Caco-2 (cell line): ENCODE measurements around the gene MEGF11. TPM values are rescaled to one million over a fixed set of nuclear protein-coding genes. Genes with fewer than 3 reads are reported as not detected.

Source experiments
- BruUV-seq: library from RNA; stranded (reverse); fragments of 400-500 nt; replicated peaks from 2 replicates; lab custom pipeline; 2021; lab: Mats Ljungman, UMichigan
- CTCF ChIA-PET: fragments of 300-600 bp; sonication (Branson Sonifier 250); formaldehyde crosslinking; loops from one replicate; lab custom pipeline; 2022; ENCODE audit warnings: antibody characterized with exemption; lab: Charles Lee
- POLR2A ChIA-PET: fragments of 300-600 bp; sonication (Branson Sonifier 250); formaldehyde crosslinking; loops from one replicate; lab custom pipeline; 2022; ENCODE audit warnings: antibody characterized with exemption; lab: Charles Lee
- DNase-seq, 2 experiments: peaks; one replicate each; pipeline versions ENCODE4 v3.0.0 to v3.0.0-alpha.2; 2020 to 2022
- H3K27me3 ChIP-seq: replicated peaks from 2 replicates; pipeline ENCODE4 v1.6.0; 2011; ENCODE audit warnings: low read length; ENCODE audit not compliant: control insufficient read depth, insufficient read depth
- H3K36me3 ChIP-seq: 2 replicates; pipeline ENCODE4 v1.5.1; 2011; ENCODE audit warnings: low read length; ENCODE audit not compliant: control insufficient read depth, insufficient read depth
- H3K4me1 ChIP-seq: fragments of 250-450 bp; sonication (Bioruptor Pico); 2 replicates; pipeline ENCODE4 v1.5.1; 2020; ENCODE audit warnings: mild to moderate bottlenecking
- H3K4me3 ChIP-seq: 2 replicates; pipeline ENCODE4 v1.5.1; 2011; ENCODE audit warnings: low read depth, mild to moderate bottlenecking, control low read depth, low read length
- H3K9me3 ChIP-seq: fragments of 250-450 bp; sonication (Bioruptor Pico); 2 replicates; pipeline ENCODE4 v1.5.1; 2020; ENCODE audit warnings: mild to moderate bottlenecking, moderate library complexity
- H3K27ac Mint-ChIP-seq: one replicate; pipeline ENCODE4 v1.8.0; 2022; ENCODE audit warnings: mixed read lengths; ENCODE audit not compliant: unreplicated experiment
- H3K27me3 Mint-ChIP-seq: one replicate; pipeline ENCODE4 v1.8.0; 2022; ENCODE audit warnings: mixed read lengths; ENCODE audit not compliant: insufficient read depth, unreplicated experiment
- H3K36me3 Mint-ChIP-seq: one replicate; pipeline ENCODE4 v1.8.0; 2022; ENCODE audit warnings: mild to moderate bottlenecking, mixed read lengths; ENCODE audit not compliant: insufficient read depth, unreplicated experiment
- H3K4me1 Mint-ChIP-seq: one replicate; pipeline ENCODE4 v1.8.0; 2022; ENCODE audit warnings: low read depth, mixed read lengths; ENCODE audit not compliant: unreplicated experiment
- H3K4me3 Mint-ChIP-seq: one replicate; pipeline ENCODE4 v1.8.0; 2022; ENCODE audit warnings: mild to moderate bottlenecking, moderate library complexity, mixed read lengths; ENCODE audit not compliant: unreplicated experiment
- H3K9me3 Mint-ChIP-seq: one replicate; pipeline ENCODE4 v1.8.0; 2022; ENCODE audit warnings: mixed read lengths; ENCODE audit not compliant: unreplicated experiment
- intact Hi-C: fragments of 100-400 bp; cut with micrococcal nuclease; formaldehyde crosslinking; loops from one replicate; pipeline ENCODE4 v1.10.0; 2022; ENCODE audit not compliant: unreplicated experiment
- total RNA-seq: library from RNA; stranded (reverse); gene quantifications from 2 replicates; pipeline ENCODE4 v1.2.3, GENCODE V29; 2022
- TF ChIP-seq, protein P1 (sequence below), 2 experiments: fragments of 200-600 bp in 1 of 2; IDR thresholded peaks; 1 replicate in 1 of 2; 2 replicates in 1 of 2; pipeline versions ENCODE4 v1.5.1 to v1.8.0; 2011 to 2022; ENCODE audit warnings: antibody characterized with exemption in 1 of 2, control low read depth in 1 of 2, inconsistent platforms in 1 of 2, low read depth in 1 of 2, low read length in 1 of 2, mild to moderate bottlenecking in 1 of 2, moderate library complexity in 1 of 2; ENCODE audit not compliant: insufficient read depth in 1 of 2, severe bottlenecking in 1 of 2, unreplicated experiment in 1 of 2

Gene MEGF11
- total RNA-seq, 1 experiment from 2014 or later, result 0.66 TPM

DNA sequence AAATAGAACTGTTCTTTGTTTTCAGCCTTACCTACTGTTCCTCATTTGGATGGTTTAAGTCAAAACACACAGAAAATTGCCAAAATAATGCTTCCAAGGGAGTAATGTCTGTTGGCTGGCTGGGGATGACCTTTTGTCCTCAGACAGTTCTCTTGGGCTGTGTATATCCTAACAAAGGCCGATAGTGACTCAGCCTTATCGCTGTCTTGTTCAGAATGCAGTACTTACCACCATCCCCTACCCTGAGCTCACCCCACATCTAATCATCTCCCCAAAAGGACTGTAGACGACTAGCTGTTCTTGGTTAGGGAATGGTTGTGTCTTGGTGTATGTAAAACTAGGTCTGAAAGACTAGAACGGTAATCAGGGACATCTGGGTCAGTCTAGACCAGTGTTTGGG lies 349.2 kb downstream of the MEGF11 start:
- BruUV-seq, result no TSS peak
- H3K36me3 Mint-ChIP-seq, result peaks cover 50% of the 10 kb centered on the region
- Histone ChIP-seq H3K4me1 (peaks cover 90% of the 10 kb centered on the region), H3K9me3 (no peaks in the 10 kb centered on the region), H3K4me3 (no peak overlapping the region), H3K36me3 (peaks cover 3% of the 10 kb centered on the region), H3K27me3 (no peaks in the 10 kb centered on the region)
- H3K9me3 Mint-ChIP-seq, result no peaks in the 10 kb centered on the region
- intact Hi-C loops, result no loop called here
- ChIA-PET CTCF (no interaction called here), POLR2A (no interaction called here)
- no peaks in the 10 kb centered on the region for H3K27me3 Mint-ChIP-seq
- no peak for DNase-seq
- H3K27ac Mint-ChIP-seq, result peak overlapping the region; percentile 94
- H3K4me3 Mint-ChIP-seq, result no peak overlapping the region
- peaks cover 55% of the 10 kb centered on the region for H3K4me1 Mint-ChIP-seq
- TF ChIP-seq, protein P1, sequence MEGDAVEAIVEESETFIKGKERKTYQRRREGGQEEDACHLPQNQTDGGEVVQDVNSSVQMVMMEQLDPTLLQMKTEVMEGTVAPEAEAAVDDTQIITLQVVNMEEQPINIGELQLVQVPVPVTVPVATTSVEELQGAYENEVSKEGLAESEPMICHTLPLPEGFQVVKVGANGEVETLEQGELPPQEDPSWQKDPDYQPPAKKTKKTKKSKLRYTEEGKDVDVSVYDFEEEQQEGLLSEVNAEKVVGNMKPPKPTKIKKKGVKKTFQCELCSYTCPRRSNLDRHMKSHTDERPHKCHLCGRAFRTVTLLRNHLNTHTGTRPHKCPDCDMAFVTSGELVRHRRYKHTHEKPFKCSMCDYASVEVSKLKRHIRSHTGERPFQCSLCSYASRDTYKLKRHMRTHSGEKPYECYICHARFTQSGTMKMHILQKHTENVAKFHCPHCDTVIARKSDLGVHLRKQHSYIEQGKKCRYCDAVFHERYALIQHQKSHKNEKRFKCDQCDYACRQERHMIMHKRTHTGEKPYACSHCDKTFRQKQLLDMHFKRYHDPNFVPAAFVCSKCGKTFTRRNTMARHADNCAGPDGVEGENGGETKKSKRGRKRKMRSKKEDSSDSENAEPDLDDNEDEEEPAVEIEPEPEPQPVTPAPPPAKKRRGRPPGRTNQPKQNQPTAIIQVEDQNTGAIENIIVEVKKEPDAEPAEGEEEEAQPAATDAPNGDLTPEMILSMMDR (IDR thresholded peaks at IDR 0.05; ENCODE audit: insufficient read depth in 1 of 2, low read depth in 1 of 2, low read length in 1 of 2, severe bottlenecking in 1 of 2, unreplicated experiment in 1 of 2), result no peak

DNA sequence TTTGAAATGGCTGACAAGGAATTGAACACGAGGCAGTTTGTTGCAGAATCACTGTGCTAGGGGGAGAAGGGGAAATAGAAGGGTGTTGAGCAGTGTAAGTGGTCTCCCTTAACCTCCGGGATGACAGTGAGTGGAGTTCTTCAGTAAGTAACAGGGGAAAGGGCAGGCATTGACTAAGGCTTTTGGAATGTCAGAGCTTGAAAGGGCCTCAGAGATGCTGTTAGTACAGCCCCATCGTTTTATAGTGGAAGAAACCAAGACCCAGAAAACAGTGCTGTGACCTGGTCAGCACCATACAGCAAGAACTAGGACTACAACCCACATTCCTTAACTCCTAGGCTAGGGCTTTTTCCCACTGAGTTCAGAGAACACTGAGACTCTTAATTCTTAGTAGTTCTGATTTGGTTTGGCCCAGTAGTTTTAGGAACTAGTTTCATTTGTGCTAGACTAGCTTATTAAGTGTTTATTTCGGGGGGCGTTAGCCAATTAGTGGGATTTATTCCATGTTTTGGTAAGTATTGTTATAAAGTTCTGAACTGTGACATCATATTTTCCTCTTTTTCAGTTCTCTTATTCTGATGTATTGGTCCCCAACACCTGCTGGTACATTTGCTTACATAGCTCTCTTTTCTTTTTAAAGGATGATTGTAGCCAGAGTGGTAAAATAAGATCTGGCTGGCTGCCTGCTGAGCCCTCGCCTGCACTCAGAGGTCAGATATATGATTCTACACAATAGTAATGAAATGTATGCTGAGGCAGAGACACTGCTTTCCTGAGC lies 350.1 kb downstream of the MEGF11 start:
- ChIA-PET CTCF (interaction anchor here (0.6 kb wide), 1 partner anchor 47 kb away, joined by 3 read pairs; no protein-coding TSS in a partner anchor), POLR2A (interaction anchor here (2.4 kb wide), 1 partner anchor 33 kb away, joined by 10 read pairs; the partner anchor contains the start of gene RAB11A)
- peak overlapping the region; percentile 20 for H3K4me3 Mint-ChIP-seq
- peaks cover 90% of the 10 kb centered on the region for H3K4me1 ChIP-seq
- DNase-seq, result peak in 1 of 2 experiments; percentile 34
- H3K27me3 Mint-ChIP-seq, result no peaks in the 10 kb centered on the region
- no peaks in the 10 kb centered on the region for H3K9me3 ChIP-seq
- H3K36me3 ChIP-seq, result peaks cover 3% of the 10 kb centered on the region
- BruUV-seq, result no TSS peak
- no peaks in the 10 kb centered on the region for H3K27me3 ChIP-seq
- intact Hi-C loops, result no loop called here
- H3K36me3 Mint-ChIP-seq, result peaks cover 51% of the 10 kb centered on the region
- H3K4me3 ChIP-seq, result no peak overlapping the region
- H3K4me1 Mint-ChIP-seq, result peaks cover 55% of the 10 kb centered on the region
- H3K27ac Mint-ChIP-seq, result peak overlapping the region; percentile 94
- H3K9me3 Mint-ChIP-seq, result no peaks in the 10 kb centered on the region
- TF ChIP-seq, protein P1 (IDR thresholded peaks at IDR 0.05; ENCODE audit: insufficient read depth in 1 of 2, low read depth in 1 of 2, low read length in 1 of 2, severe bottlenecking in 1 of 2, unreplicated experiment in 1 of 2), result no peak

DNA sequence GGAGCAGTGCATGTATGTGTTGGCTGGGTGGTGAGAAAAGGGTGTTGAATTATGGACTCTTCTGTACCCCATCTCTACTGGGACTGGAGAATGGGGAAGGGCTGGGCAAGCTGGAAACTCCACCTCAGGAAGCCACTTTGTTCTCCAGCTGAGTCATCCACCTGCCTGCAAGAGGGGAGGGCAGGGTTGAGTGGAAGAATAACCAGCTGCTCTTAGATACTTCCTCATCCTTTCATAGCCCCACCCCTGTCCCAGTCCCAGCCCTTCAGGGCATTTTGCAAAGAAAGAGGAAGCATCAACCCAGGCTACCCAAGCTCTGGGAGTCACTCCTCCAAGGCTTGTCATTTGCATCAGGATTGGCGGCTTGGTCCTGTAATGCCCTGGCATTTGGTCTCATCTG lies 351.2 kb downstream of the MEGF11 start:
- H3K36me3 Mint-ChIP-seq, result peaks cover 53% of the 10 kb centered on the region
- DNase-seq, result peak; percentile 72 to 86
- peaks cover 55% of the 10 kb centered on the region for H3K4me1 Mint-ChIP-seq
- Histone ChIP-seq H3K4me1 (peaks cover 79% of the 10 kb centered on the region), H3K27me3 (no peaks in the 10 kb centered on the region), H3K4me3 (no peak overlapping the region), H3K36me3 (peaks cover 1% of the 10 kb centered on the region), H3K9me3 (no peaks in the 10 kb centered on the region)
- TF ChIP-seq, protein P1 (IDR thresholded peaks at IDR 0.05; ENCODE audit: insufficient read depth in 1 of 2, low read depth in 1 of 2, low read length in 1 of 2, severe bottlenecking in 1 of 2, unreplicated experiment in 1 of 2), result no peak
- H3K4me3 Mint-ChIP-seq, result peak overlapping the region; percentile 53
- H3K27me3 Mint-ChIP-seq, result no peaks in the 10 kb centered on the region
- H3K27ac Mint-ChIP-seq, result peak overlapping the region; percentile 94
- ChIA-PET CTCF (interaction anchor here (1.4 kb wide), 1 partner anchor 32 kb away, joined by 3 read pairs; no protein-coding TSS in a partner anchor), POLR2A (interaction anchor here (0.6 to 2.4 kb wide), 2 partner anchors 32 to 391 kb away, joined by 3 to 10 read pairs; partner anchors contain the start of genes DIS3L and RAB11A)
- BruUV-seq, result no TSS peak
- H3K9me3 Mint-ChIP-seq, result no peaks in the 10 kb centered on the region
- intact Hi-C loops, result loop anchor here (1.0 kb wide), 1 partner anchor 70 kb away; no protein-coding TSS in a partner anchor
